ENCODE results near the gene BACE2.

The BACE2 gene

DNA sequence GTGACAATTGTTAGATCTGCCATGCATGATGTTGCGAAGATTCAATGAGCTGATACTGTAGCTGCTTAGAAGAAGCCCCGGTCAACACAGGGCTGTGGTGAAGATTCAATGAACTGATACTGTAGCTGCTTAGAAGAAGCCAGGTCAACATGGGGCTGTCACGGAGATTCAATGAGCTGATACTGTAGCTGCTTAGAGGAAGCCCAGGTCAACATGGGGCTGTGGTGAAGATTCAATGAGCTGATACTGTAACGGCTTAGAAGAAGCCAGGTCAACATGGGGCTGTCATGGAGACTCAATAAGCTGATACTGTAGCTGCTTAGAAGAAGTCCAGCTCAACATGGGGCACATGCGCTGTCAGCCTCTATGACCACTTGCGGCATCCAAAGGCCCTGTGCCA is 18.8 kb upstream of the BACE2 start:
- no peak for DNase-seq

DNA sequence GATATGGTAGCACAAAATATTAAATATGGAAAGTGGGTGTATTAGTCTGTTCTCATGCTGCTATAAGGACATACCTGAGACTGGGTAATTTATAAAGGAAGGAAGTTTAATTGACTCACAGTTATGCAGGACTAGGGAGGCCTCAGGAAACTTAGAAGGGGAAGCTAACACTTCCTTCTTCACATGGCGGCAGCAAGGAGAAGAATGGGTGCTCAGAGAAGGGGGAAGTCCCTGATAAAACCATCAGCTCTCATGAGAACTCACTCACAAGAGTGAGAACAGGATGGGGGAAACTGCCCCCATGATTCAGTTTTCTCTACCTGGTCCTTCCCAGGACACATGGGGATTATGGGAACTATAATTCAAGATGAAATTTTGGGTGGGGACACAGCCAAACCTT is 15.8 kb upstream of the BACE2 start:
- DNase-seq: no peak

DNA sequence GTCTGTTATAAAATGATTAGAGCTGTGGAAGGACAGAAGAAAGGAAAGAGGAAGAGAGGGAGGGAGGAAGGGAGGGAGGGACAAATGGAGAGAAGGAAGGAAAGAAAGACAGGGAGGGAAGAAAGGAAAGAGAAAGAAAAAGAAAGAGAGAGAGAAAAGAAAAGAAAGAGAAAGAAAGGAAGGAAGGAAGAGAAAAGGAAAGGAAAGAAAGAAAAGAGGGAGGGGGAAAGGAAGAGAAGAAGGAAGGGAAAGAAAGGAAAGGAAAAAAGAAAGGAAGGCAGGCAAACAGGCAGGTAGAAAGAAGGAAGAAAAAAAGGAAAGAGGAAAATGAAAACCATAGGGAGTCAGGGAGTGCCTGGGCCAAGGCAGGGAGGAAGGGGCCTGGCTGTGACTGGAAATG is 14.5 kb upstream of the BACE2 start:
- no peak for DNase-seq

DNA sequence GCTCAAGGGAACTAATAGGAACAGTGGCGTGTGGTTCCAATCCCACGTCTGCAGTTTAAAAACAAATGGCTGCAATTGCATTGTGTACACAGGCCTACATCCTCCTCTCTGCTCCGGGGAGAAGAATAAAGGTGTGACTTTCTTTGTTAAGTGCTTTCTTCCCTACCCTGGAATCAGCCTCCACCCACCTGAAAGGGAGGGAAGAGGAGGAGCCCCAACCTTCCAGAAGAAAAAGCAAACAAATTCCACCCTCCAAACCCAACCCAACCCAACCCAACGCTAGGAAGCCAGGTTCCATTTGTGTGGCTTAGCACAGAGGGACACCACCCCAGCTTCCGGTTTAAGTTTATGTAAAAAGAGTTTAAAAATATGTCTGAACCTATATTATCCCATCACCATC is 11.8 kb upstream of the BACE2 start:
- DNase-seq: no peak

DNA sequence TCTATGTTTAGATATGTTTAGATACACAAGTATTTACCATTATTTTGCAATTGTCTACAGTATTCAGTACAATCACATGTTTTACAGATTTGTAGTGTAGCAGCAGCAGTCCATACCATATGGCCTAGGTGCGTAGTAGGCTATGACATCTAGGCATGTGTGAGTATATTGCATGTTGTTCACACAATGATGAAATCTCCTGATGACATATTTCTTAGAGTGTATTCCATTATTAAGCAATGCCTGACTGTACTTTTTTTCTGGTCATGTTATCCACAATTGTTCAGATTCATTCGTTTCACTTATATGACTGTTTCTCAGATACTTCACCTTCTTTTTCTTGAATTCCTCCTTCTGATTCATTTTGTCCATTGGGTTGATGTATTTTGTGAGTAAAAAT is 9.9 kb upstream of the BACE2 start:
- DNase-seq: no peak

DNA sequence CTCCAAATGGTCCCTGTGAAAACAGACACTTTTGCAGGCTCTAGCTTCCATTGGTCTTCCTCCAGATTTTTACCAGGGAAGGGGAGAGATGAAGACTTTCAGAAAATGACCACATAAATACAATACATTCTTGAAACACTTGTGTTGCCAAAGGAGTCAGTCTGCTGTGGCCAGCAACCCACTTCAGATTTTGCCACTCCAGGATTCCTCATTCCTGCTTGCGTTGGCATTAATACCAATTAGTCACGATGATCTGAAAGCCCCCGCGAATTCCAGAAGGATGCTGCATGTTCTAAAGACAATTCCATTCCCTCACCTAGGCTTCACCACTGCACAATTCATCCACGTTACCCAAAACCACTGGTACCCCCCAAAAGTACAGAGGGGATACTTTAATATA is 7.9 kb upstream of the BACE2 start:
- DNase-seq: no peak

DNA sequence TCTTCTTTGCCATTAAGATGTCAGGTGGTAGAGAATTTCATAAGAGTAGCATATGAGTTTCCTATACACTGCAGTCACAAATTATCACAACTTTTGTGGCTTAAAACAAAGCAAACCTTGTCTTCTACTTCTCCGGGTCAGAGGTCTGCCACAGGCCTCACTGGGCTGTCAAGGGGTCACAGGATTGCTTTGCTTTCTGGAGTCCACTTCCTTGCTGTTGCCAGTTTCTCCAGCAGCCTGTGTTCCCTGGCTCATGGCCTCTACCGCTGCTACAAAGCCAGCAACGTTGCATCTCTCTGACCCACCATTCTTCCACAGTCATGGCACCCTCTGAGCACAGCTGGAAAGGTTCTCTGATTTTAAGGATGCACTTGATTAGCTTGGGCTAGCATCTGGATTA is 6.5 kb upstream of the BACE2 start:
- no peak for DNase-seq

DNA sequence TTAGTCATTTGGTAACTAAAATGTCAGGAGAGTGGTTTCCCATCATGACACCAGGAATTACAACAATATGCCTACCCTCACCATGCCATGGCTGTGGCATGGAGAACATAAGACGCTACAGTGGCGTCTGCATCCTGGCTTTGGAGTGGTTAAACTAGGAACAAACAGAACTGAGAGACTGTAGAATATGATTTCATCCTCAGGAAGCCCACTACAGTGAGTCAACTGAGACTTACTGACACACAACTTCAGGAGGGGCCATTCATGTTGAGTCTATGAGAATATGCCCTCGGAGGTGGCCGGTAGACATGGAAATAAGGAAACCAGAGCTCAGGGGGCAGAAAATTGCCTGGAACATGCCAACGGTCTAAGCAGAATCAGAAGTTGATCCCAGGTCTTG is 5.9 kb upstream of the BACE2 start:
- DNase-seq: no peak

DNA sequence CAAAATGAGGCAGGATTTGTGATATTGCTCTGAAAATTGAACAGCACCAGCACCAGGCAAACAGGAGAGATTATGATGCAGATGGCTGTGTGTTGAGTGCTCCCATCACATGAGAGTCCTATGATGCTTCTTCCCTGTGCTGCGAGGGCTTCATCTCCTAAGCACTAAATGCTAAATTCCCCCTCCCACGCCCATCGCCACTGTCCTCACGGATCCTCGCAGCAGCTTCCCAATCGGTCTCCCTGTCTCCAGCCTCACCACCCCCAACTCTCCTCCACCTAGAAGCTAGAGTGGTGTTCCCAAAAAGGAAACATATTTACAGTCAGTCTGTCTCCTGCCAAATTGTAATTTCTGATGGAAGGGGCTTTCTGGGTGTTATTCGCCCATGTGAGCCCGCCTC is 4.9 kb upstream of the BACE2 start:
- no peak for DNase-seq

DNA sequence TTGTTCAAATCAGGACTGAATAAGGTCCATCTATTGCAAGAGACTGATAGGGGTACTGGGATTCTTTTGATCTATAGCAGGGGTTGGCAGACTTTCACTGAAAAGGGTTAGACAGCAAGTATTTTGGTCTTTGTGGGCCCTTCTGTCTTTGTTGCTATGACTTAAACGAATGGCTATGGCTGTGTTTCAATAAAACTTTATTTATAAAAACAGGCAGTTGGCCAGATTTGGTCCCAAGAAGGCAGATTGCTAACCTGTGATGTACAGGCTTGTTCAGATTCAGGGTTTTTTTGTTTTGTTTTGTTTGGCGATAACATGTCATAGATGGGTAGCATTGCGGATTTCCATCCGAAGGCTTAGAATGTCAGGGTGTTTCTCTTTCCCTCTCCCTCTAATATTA is 3.9 kb upstream of the BACE2 start:
- no peak for DNase-seq

DNA sequence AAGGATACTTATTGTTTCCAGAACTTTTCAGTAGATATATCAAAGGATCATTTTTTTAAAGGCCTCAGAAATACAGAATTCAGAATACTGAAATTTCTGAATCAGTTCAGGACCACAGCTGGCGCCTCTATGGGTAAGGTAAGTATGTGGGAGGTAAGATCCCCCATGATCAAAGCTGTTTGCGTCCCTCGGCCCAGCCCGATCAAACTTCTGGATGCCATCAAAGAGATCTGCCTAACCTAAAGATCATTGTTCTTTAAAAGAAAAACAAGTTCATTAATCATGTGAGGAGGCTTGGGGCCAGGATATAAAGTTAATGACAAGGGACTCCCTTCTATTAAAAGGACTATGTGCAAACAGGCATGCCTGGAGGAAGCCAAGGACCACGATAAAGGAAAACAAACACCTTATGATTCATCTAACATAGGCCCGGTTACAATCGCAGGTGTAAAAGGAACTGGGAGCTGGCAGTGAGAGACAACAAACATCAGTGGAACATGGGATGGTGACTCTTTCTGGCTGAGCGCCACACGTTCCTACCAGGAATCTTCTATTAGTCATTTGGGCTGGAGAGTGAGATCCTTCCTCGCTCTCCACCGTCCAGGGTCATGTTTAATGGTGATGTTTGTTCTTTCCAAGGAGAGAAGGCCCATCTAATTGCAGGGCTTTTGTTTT is 2.8 kb upstream of the BACE2 start:
- DNase-seq: peak in 1 of 3 experiments; percentile 36

DNA sequence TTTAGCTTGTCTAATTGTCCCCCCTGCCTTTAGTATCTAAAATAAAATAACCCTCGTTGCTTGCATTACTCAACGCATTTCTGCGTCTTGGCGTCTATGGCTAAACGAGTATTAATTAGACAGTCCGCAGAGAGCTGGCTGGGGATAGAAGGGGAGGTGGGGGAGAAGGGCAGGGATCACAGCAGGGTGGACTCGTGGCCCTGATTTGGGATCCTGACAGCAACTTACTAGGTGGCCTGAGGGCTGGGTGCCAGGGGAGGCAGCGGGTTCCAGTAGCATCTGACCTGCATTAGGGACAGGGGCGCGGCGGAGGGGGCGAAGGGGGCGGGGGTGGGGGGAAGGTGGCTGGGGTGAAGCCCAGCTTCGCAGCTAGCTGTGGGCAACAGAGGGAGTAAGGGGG is 1.1 kb upstream of the BACE2 start:
- DNase-seq: peak in 1 of 3 experiments; percentile 24

DNA sequence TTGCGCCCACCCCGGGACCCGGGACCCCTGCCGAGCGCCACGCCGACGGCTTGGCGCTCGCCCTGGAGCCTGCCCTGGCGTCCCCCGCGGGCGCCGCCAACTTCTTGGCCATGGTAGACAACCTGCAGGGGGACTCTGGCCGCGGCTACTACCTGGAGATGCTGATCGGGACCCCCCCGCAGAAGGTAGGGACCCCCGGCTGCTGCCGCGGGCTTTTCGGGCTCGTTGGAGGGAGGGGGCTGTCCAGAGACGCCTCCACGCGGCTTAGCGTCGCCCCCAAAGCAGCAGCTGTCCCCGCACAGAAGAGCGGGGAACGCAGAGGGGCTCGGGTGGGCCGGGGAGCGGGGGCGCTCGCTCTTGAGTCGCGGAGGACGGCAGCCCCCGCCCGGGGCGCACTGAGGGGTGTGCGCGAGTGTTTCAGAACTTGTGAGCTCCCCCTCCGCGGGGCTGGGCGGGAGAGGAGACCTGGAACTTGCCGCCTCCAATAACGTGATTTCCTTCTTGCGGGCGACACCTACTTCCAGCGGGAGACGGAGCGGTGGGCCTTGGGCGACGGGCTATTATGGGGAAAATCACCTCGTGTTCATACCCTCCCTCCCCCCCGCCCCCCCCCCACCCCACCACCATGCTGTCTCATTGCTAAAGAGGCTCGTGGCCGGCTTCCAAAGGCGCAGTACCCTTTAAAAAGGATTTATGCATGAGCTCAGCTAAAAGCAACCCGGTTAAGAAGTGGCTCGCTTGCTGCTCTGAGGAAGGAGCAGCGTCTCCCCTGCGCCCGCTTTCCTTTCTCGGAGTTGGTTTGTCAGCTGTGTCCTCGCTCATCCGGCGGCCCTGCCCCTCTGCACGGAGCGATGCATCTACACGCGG is 664 bp downstream of the BACE2 start:
- DNase-seq: peak in 2 of 3 experiments; percentile 67

DNA sequence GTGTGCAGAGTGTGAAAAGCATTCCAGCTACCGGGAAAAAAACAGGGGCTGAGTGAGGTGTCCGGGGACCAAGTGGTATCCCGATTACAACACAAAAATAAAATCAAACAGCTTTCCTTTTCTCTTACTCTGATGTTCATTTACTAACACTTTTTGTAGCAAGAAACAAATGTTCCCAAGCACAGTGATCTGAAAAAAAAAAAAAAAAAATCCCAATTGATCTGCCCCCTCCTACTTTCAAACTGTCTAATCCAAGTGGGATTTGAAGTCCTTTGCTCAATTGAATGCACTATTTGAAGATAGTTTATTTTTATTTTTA is 1.3 kb downstream of the BACE2 start:
- DNase-seq: no peak

DNA sequence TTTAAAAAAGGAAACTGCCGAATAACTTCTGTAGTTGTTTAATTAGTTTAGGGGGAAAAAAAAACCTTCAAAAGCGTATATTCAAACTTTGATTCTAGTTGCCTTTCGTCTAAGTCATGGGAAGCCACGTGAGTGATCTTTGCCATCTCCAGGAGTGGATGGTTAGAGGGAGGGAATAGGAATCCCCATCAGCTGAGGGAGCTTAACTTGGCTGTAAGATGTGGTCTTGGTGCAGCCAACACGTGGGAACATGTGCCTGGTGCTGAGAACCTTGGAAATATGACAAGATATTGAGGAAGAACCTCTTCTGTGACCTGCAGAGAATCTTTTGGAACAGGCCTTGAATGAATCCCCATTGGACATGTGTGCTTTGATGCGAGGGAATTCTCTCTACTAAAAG is 1.7 kb downstream of the BACE2 start:
- no peak for DNase-seq

DNA sequence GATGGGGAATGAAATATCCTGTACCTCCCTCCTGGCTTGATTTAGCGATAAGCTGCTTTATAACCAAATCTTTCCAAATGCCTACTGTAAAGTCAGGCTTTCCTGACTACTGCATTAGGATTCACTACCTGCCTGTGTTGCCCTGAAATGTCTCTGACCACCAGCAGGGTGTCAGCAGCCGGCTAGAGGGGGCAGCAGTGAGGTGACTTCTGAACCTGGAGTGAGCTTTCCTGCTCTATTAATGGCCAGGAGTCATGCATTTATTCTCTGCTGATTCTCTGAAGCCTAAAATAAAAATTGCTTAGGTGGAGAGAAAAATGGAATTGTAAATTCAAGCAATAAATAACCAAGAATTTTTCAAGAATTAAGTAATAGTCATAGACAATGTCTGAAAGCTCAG is 2.5 kb downstream of the BACE2 start:
- DNase-seq: peak in 2 of 3 experiments; percentile 8 to 32

DNA sequence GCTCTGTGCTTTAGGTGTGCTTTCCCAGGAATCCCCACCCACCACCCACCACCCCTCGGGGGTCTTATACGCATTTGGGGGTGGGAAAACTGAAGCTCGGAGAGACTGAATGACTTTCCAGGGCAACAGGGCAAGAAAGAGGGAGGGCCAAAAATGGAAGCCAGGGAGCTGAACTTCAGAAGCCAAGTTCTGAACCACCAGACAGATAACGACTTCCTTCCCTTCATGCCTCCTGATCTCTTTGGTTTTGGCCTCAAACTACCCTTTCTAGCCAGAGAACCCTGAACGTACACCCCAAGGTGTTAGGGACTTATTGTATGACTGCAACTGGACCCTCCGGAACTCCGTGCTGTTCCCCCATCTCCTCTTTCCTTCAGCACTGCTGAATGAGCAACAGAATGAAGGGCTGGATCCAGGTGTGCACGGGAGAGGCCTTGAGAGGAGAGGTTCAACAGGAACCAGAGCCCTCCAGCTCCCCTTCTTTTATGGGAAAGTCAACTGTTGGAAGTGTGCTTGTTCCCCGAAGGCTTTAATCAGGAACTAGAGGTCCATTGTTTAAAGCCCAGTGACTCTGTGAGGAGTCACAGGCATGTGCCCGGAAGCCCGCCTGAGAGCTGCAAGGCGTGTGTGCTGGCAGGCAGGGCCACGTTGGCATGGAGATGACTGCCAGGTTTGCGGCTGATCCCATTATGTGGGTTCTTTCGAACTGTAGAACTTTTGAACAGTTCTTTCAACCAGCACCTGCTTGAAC is 3.1 kb downstream of the BACE2 start:
- DNase-seq: peak in 2 of 3 experiments; percentile 67 to 79

DNA sequence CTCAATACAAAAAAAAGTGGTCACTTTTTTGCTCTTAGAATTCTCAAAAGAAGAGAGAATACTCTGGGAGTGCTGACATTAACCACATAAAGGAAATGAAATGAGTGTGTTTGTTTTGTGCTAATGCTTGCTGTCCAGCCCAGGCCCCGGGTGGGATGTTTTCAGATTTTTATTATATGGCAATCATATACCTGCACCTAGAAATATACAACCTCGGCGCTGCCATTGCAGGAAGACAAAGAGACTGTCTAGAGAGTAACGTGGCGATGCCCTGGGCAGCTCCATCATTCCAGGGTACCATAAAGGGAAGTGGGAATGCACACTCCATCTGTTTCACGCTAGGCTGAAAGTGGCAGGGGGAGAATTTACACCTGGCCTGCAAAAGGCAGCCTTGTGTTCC is 7.1 kb downstream of the BACE2 start:
- DNase-seq: no peak

DNA sequence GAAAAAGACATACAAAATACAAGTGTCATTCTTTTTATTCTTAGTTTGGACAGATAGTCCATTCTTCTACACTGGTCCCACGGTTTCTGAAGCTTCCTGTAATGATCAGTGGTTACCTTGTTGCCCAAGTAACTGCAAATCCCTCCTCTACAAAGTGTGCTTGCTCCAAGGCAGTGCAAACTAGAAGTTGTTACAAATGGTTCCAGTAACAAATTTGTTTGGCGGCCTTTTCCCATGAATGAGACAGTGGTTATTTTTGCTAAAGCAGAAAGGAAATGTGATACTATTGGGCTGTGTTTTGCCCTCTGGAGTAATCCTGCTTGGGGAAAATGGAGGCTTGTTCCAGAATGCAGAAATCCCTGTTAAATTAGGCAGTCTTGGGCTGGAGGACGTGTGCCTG is 8.9 kb downstream of the BACE2 start:
- no peak for DNase-seq

DNA sequence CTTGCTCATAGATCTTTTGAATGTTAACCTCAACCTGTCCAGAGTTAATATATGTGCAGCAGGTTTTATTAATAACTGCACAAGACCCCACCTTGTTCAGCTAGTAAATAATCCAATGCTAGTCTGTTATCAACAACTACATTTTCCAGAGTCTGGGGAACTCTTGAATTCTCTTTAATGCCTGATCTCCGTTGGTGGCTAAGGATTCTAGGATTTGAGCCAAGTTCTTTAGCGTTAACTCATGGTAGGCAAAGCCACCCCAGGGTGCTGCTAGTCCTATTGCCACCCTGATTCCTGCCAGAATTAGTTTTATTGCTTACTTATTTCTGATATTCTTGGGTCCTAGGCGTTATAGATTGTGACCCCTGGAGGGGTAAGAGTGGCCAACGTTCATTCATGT is 12.8 kb downstream of the BACE2 start:
- DNase-seq: no peak

DNA sequence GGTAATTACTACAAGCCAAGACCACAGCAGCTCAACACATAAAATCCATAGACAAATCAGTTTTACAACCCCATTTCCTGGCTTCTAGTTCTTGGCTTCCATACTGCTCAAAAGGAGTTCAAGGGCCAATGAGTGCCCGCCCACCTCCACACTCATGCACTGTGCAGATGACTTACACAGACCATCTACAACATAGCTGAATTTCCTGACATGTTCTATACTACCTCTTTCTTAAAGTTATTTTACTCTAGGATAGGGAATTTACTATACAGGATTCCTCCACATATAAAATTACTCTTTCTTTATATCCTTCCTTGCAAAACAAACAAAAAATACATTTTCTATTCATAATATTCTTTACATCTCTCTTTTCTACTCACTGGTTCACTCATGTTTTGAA is 14.6 kb downstream of the BACE2 start:
- DNase-seq: no peak

DNA sequence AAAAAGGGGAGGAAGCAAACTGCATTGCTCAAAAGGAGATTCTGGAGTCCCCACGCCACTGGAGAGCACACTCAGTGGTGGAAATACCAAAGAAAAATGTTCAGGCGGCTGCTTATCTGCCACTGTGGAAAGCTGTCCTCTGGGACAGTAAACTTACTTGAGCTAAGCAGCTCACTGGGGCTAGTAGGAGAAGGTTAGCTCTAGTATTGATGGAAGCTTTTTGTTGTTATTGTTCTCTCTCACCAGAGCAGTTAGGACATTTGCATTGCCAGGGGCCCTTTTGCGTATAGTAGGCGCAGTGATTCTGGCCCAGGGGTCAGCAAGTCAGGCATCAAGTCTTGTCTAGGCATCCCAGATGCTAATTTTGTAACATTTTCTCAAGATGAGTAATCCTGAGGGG is 15.6 kb downstream of the BACE2 start:
- DNase-seq: no peak

DNA sequence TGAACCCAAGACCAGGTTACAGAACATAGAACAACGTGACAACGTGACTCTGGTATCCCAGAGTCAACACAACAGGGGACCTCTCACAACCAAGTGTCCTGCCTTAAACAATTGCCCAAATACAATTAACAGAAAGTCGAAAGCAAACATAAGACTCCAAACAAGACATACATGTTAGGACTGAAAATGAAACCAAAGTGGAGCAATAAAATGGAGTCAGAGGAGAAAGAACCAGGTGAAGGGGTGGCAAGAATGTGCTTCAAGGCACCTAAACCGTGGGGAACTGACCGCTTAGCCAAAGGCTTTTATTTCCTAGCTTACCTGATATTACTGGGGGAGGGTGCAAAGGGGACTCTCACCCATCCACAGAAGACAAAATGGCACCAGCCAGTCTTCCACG is 17.8 kb downstream of the BACE2 start:
- no peak for DNase-seq

Measured in NCI-H1417 (cell line).